ENCODE data around the gene INPP5D.

- TF ChIP-seq CTCF (IDR thresholded peaks at IDR 0.05; ENCODE audit: low read depth, low read length) (no peak), EZH2phosphoT487 (IDR thresholded peaks at IDR 0.05; ENCODE audit: low read depth) (no peak)
Measured at GRCh38 chr2:233081232-233081730, 21.1 kb downstream of the INPP5D start.

Measured in OCI-LY3 (cell line).